Activated CD4-positive, alpha-beta memory T cell treated with anti-CD3 and anti-CD28 coated beads, Interleukin-2, amount 10 ng/mL, durations not matched to agents 7 days and 5 days (primary cell): ENCODE measurements around the gene ARHGEF12. TPM values are rescaled to one million over a fixed set of nuclear protein-coding genes. Genes with fewer than 3 reads are reported as not detected.

Experiments used
- CTCF ChIA-PET: fragments of 350-600 bp; sonication (Branson Sonifier 250); formaldehyde crosslinking; loops from one replicate; lab custom pipeline; 2021; ENCODE audit warnings: antibody characterized with exemption, inconsistent platforms; lab: Charles Lee
- POLR2A ChIA-PET: fragments of 350-600 bp; sonication (Branson Sonifier 250); formaldehyde crosslinking; loops from one replicate; lab custom pipeline; 2021; ENCODE audit warnings: antibody characterized with exemption; lab: Charles Lee
- DNase-seq: peaks from one replicate; pipeline ENCODE4 v3.0.0-alpha.2; 2020
- H3K27ac Mint-ChIP-seq: one replicate; pipeline ENCODE4 v1.8.0; 2021; ENCODE audit warnings: mild to moderate bottlenecking, mixed read lengths
- H3K27me3 Mint-ChIP-seq: one replicate; pipeline ENCODE4 v1.8.0; 2021; ENCODE audit warnings: mixed read lengths
- H3K36me3 Mint-ChIP-seq: one replicate; pipeline ENCODE4 v1.8.0; 2021; ENCODE audit warnings: low read depth, mixed read lengths
- H3K4me1 Mint-ChIP-seq: one replicate; pipeline ENCODE4 v1.8.0; 2021; ENCODE audit warnings: mixed read lengths
- H3K4me3 Mint-ChIP-seq: one replicate; pipeline ENCODE4 v1.8.0; 2021; ENCODE audit warnings: mild to moderate bottlenecking, mixed read lengths
- H3K9me3 Mint-ChIP-seq: one replicate; pipeline ENCODE4 v1.8.0; 2021; ENCODE audit warnings: mixed read lengths
- total RNA-seq, 2 experiments: library from RNA; stranded (reverse); gene quantifications; one replicate each; pipeline ENCODE4 v1.2.3, GENCODE V29; 2021

The ARHGEF12 gene
- total RNA-seq, 2 experiments from 2014 or later, result 19.7 to 21.5 TPM

GRCh38 chr11:120336641-120337354 lies 585 bp downstream of the ARHGEF12 start:
- H3K9me3 Mint-ChIP-seq, result no peaks in the 10 kb centered on the region
- peak overlapping the region; percentile 85 for H3K4me3 Mint-ChIP-seq
- peak overlapping the region; percentile 51 for H3K27ac Mint-ChIP-seq
- peak; percentile 31 for DNase-seq
- H3K4me1 Mint-ChIP-seq, result peaks cover 44% of the 10 kb centered on the region
- no peaks in the 10 kb centered on the region for H3K36me3 Mint-ChIP-seq
- ChIA-PET POLR2A (interaction anchor here (1.7 to 1.9 kb wide), 2 partner anchors 8 to 9 kb away, joined by 4 to 5 read pairs; no protein-coding TSS in a partner anchor), CTCF (interaction anchor here (1.0 to 1.2 kb wide), 2 partner anchors 151 to 348 kb away, joined by 3 read pairs; no protein-coding TSS in a partner anchor)
- H3K27me3 Mint-ChIP-seq, result peaks cover 59% of the 10 kb centered on the region

- Mint-ChIP-seq H3K27ac (no peak overlapping the region), H3K27me3 (peaks cover 66% of the 10 kb centered on the region), H3K9me3 (no peaks in the 10 kb centered on the region), H3K36me3 (peaks cover 5% of the 10 kb centered on the region), H3K4me3 (peak overlapping the region; percentile 85), H3K4me1 (peaks cover 49% of the 10 kb centered on the region)
- POLR2A ChIA-PET, result interaction anchor here (1.9 kb wide), 1 partner anchor 9 kb away, joined by 5 read pairs; no protein-coding TSS in a partner anchor
- DNase-seq, result no peak
- CTCF ChIA-PET, result interaction anchor here (1.2 kb wide), 1 partner anchor 348 kb away, joined by 3 read pairs; no protein-coding TSS in a partner anchor
Measured at GRCh38 chr11:120337355-120338106, 1.3 kb downstream of the ARHGEF12 start.

GRCh38 chr11:120338107-120338933 lies 2.1 kb downstream of the ARHGEF12 start:
- H3K36me3 Mint-ChIP-seq, result peaks cover 5% of the 10 kb centered on the region

GRCh38 chr11:120339394-120339890 lies 3.2 kb downstream of the ARHGEF12 start:
- H3K4me1 Mint-ChIP-seq, result peaks cover 53% of the 10 kb centered on the region
- ChIA-PET POLR2A (no interaction called here), CTCF (interaction anchor here (1.2 kb wide), 1 partner anchor 36 kb away, joined by 3 read pairs; no protein-coding TSS in a partner anchor)
- no peak overlapping the region for H3K27ac Mint-ChIP-seq
- no peak for DNase-seq
- peak overlapping the region; percentile 18 for H3K4me3 Mint-ChIP-seq
- peaks cover 55% of the 10 kb centered on the region for H3K27me3 Mint-ChIP-seq
- H3K36me3 Mint-ChIP-seq, result peaks cover 8% of the 10 kb centered on the region
- no peaks in the 10 kb centered on the region for H3K9me3 Mint-ChIP-seq

More at GRCh38 chr11:120338107-120338933, 2.1 kb downstream of the ARHGEF12 start:
- Mint-ChIP-seq H3K4me3 (peak overlapping the region; percentile 85), H3K9me3 (no peaks in the 10 kb centered on the region), H3K27me3 (peaks cover 60% of the 10 kb centered on the region), H3K4me1 (peaks cover 43% of the 10 kb centered on the region), H3K27ac (no peak overlapping the region)
- POLR2A ChIA-PET, result interaction anchor here (1.9 kb wide), 1 partner anchor 8 kb away, joined by 5 read pairs; no protein-coding TSS in a partner anchor
- DNase-seq, result no peak
- CTCF ChIA-PET, result no interaction called here

GRCh38 chr11:120340529-120340928 lies 4.3 kb downstream of the ARHGEF12 start:
- Mint-ChIP-seq H3K9me3 (no peaks in the 10 kb centered on the region), H3K27ac (no peak overlapping the region), H3K4me1 (peaks cover 57% of the 10 kb centered on the region), H3K36me3 (peaks cover 8% of the 10 kb centered on the region), H3K27me3 (peaks cover 55% of the 10 kb centered on the region), H3K4me3 (no peak overlapping the region)
- DNase-seq, result no peak
- ChIA-PET POLR2A (no interaction called here), CTCF (interaction anchor here (1.2 kb wide), 1 partner anchor 37 kb away, joined by 3 read pairs; no protein-coding TSS in a partner anchor)

- Mint-ChIP-seq H3K27ac (no peak overlapping the region), H3K9me3 (no peaks in the 10 kb centered on the region), H3K27me3 (peaks cover 64% of the 10 kb centered on the region), H3K4me1 (peaks cover 62% of the 10 kb centered on the region), H3K4me3 (no peak overlapping the region), H3K36me3 (peaks cover 8% of the 10 kb centered on the region)
- CTCF ChIA-PET, result no interaction called here
- POLR2A ChIA-PET, result no interaction called here
- no peak for DNase-seq
Measured at GRCh38 chr11:120342226-120342625, 6.0 kb downstream of the ARHGEF12 start.

- Mint-ChIP-seq H3K9me3 (no peaks in the 10 kb centered on the region), H3K4me1 (peaks cover 59% of the 10 kb centered on the region), H3K27me3 (peaks cover 63% of the 10 kb centered on the region), H3K27ac (no peak overlapping the region), H3K4me3 (no peak overlapping the region), H3K36me3 (peaks cover 8% of the 10 kb centered on the region)
- ChIA-PET POLR2A (no interaction called here), CTCF (no interaction called here)
- no peak for DNase-seq
Measured at GRCh38 chr11:120342678-120343077, 6.5 kb downstream of the ARHGEF12 start.

- POLR2A ChIA-PET, result no interaction called here
- no peaks in the 10 kb centered on the region for H3K9me3 Mint-ChIP-seq
Measured at GRCh38 chr11:120343429-120343828, 7.2 kb downstream of the ARHGEF12 start.

GRCh38 chr11:120344302-120345004 lies 8.2 kb downstream of the ARHGEF12 start:
- CTCF ChIA-PET, result no interaction called here
- Mint-ChIP-seq H3K36me3 (peaks cover 8% of the 10 kb centered on the region), H3K9me3 (no peaks in the 10 kb centered on the region), H3K4me1 (peaks cover 46% of the 10 kb centered on the region), H3K4me3 (peak overlapping the region; percentile 37), H3K27ac (peak overlapping the region; percentile 49), H3K27me3 (peaks cover 61% of the 10 kb centered on the region)
- POLR2A ChIA-PET, result interaction anchor here (0.8 kb wide), 1 partner anchor 8 kb away, joined by 4 read pairs; the partner anchor contains the start of gene ARHGEF12
- DNase-seq, result peak; percentile 73

More at GRCh38 chr11:120343429-120343828, 7.2 kb downstream of the ARHGEF12 start:
- H3K36me3 Mint-ChIP-seq, result peaks cover 8% of the 10 kb centered on the region
- peak; percentile 27 for DNase-seq
- H3K4me3 Mint-ChIP-seq, result no peak overlapping the region
- peaks cover 61% of the 10 kb centered on the region for H3K27me3 Mint-ChIP-seq
- no peak overlapping the region for H3K27ac Mint-ChIP-seq
- CTCF ChIA-PET, result no interaction called here
- H3K4me1 Mint-ChIP-seq, result peaks cover 53% of the 10 kb centered on the region

GRCh38 chr11:120346233-120346632 lies 10.0 kb downstream of the ARHGEF12 start:
- peaks cover 55% of the 10 kb centered on the region for H3K27me3 Mint-ChIP-seq
- H3K4me3 Mint-ChIP-seq, result no peak overlapping the region
- no peak for DNase-seq
- no peaks in the 10 kb centered on the region for H3K9me3 Mint-ChIP-seq
- peaks cover 8% of the 10 kb centered on the region for H3K36me3 Mint-ChIP-seq
- ChIA-PET CTCF (interaction anchor here (1.3 kb wide), 1 partner anchor 11 kb away, joined by 3 read pairs; no protein-coding TSS in a partner anchor), POLR2A (interaction anchor here (1.2 kb wide), 1 partner anchor 9 kb away, joined by 5 read pairs; no protein-coding TSS in a partner anchor)
- peaks cover 34% of the 10 kb centered on the region for H3K4me1 Mint-ChIP-seq
- H3K27ac Mint-ChIP-seq, result no peak overlapping the region

GRCh38 chr11:120350637-120351036 lies 14.4 kb downstream of the ARHGEF12 start:
- Mint-ChIP-seq H3K36me3 (no peaks in the 10 kb centered on the region), H3K27ac (no peak overlapping the region), H3K27me3 (peaks cover 47% of the 10 kb centered on the region), H3K9me3 (no peaks in the 10 kb centered on the region), H3K4me1 (peaks cover 10% of the 10 kb centered on the region), H3K4me3 (no peak overlapping the region)
- CTCF ChIA-PET, result interaction anchor here (0.7 to 1.2 kb wide), 2 partner anchors 15 to 81 kb away, joined by 4 to 6 read pairs; no protein-coding TSS in a partner anchor
- no peak for DNase-seq
- POLR2A ChIA-PET, result no interaction called here
